ENCODE measurements around the gene BCL2L2. TPM values are rescaled to one million over a fixed set of nuclear protein-coding genes. Genes with fewer than 3 reads are reported as not detected.

BCL2L2 gene
- total and polyA plus RNA-seq, 4 donors = 4.7 to 28.0 (median 12.7) TPM

DNA sequence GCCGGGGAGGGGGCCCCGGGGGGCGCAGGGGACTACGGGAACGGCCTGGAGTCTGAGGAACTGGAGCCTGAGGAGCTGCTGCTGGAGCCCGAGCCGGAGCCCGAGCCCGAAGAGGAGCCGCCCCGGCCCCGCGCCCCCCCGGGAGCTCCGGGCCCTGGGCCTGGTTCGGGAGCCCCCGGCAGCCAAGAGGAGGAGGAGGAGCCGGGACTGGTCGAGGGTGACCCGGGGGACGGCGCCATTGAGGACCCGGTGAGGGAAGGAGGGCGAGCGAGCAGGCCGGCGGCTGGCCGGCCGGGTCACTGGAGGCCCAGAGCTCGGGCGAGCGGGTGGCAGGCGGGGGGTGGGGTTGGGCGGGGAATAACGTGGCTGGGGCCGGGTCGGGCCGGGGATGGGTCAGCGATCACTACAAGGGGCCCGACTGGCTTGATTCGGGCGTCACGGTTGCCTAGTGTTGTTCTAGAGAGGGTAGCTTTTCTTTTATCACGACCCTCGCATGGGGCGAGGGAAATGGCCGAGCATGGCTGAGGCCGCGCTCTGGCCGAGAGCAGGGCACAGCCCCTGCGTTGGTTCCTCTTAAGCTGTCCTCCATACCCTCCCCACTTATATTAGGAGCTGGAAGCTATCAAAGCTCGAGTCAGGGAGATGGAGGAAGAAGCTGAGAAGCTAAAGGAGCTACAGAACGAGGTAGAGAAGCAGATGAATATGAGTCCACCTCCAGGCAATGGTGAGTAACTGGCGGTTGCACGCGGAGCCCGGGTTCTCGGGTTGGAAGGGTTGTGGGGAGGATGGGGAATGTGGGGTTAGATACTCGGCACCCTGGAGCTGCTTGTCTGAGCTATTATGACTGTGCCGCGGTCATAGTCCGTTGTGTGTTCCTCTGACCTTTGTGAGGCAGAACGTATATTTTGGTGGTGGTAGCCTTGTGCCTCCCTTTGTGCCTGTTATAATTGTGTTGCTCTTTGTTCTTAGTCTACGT is 15.2 kb downstream of the BCL2L2 start:
- Histone ChIP-seq H3K27me3 (ENCODE audit: control insufficient read depth in 4 of 4, insufficient read depth in 4 of 4, low read length in 3 of 4) (no peaks in the 10 kb centered on the region), H3K36me3 (ENCODE audit: control insufficient read depth in 4 of 4, insufficient read depth in 3 of 4, low read depth in 1 of 4, low read length in 3 of 4) (peaks cover 8 to 22% (median 21%) of the 10 kb centered on the region in 4 donors), H3K4me1 (ENCODE audit: control insufficient read depth in 4 of 4, insufficient read depth in 4 of 4, low read length in 3 of 4) (peaks cover 6 to 22% (median 12%) of the 10 kb centered on the region in 4 donors), H3K4me3 (ENCODE audit: low read depth in 1 of 3, low read length in 3 of 3) (peak overlapping the region; percentile 92 to 96 (median 92)), H3K27ac (ENCODE audit: low read depth in 1 of 2, low read length in 2 of 2) (peak overlapping the region; percentile 85 to 93), H3K9me3 (ENCODE audit: control insufficient read depth in 4 of 4, low read length in 3 of 4) (no peaks in the 10 kb centered on the region), H3K9ac (ENCODE audit: low read depth in 1 of 2, low read length in 2 of 2) (peak overlapping the region; percentile 91 to 95)
- peak; percentile 74 for DNase-seq (ENCODE audit: low spot score)
- TF ChIP-seq ZBTB33 (IDR thresholded peaks at IDR 0.05) = no peak
- no peak for TF ChIP-seq MAX (IDR thresholded peaks at IDR 0.05)
- TF ChIP-seq YY1 (IDR thresholded peaks at IDR 0.05) = peak; percentile 12
- TF ChIP-seq, protein P1, sequence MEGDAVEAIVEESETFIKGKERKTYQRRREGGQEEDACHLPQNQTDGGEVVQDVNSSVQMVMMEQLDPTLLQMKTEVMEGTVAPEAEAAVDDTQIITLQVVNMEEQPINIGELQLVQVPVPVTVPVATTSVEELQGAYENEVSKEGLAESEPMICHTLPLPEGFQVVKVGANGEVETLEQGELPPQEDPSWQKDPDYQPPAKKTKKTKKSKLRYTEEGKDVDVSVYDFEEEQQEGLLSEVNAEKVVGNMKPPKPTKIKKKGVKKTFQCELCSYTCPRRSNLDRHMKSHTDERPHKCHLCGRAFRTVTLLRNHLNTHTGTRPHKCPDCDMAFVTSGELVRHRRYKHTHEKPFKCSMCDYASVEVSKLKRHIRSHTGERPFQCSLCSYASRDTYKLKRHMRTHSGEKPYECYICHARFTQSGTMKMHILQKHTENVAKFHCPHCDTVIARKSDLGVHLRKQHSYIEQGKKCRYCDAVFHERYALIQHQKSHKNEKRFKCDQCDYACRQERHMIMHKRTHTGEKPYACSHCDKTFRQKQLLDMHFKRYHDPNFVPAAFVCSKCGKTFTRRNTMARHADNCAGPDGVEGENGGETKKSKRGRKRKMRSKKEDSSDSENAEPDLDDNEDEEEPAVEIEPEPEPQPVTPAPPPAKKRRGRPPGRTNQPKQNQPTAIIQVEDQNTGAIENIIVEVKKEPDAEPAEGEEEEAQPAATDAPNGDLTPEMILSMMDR (IDR thresholded peaks at IDR 0.05; ENCODE audit: low read depth, low read length, missing input control) = no peak
- TF ChIP-seq FOXA1 (IDR thresholded peaks at IDR 0.05) = no peak
- TF ChIP-seq TAF1 (conservative IDR thresholded peaks at IDR 0.05) = peak; percentile 27
- no peak for TF ChIP-seq JUND (IDR thresholded peaks at IDR 0.05)
- no peak for TF ChIP-seq REST (IDR thresholded peaks at IDR 0.05)
- no peak for TF ChIP-seq GABPA (IDR thresholded peaks at IDR 0.05 in 1 of 2, conservative IDR thresholded peaks at IDR 0.05 in 1 of 2)
- TF ChIP-seq HNF4A (conservative IDR thresholded peaks at IDR 0.05) = peak; percentile 44 to 49
- TF ChIP-seq NR2F2 (IDR thresholded peaks at IDR 0.05) = no peak
- 1% methylated on average over 64 of the region's 64 CpGs for WGBS
